AG04449 (cell line): ENCODE data around the gene NPNT.

Experiments
- CTCF ChIA-PET: fragments of 350-600 bp; formaldehyde crosslinking; extraction: SDS; loops from one replicate; lab custom pipeline; 2021; ENCODE audit warnings: antibody characterized with exemption; lab: Yijun Ruan, JAX
- POLR2A ChIA-PET: fragments of 400-600, 350-600 bp; formaldehyde crosslinking; extraction: SDS; loops from one replicate; lab custom pipeline; 2020; ENCODE audit warnings: antibody characterized with exemption, inconsistent platforms; lab: Yijun Ruan, JAX
- DNase-seq: peaks from one replicate; pipeline ENCODE4 v3.0.0-alpha.2; 2010; ENCODE audit warnings: low read depth, low spot score
- H3K4me3 ChIP-seq: 2 replicates; pipeline ENCODE4 v1.5.1; 2011; ENCODE audit warnings: low read depth, mild to moderate bottlenecking, control low read depth, low read length
- CTCF ChIP-seq: IDR thresholded peaks from one replicate; pipeline ENCODE4 v1.5.1; 2011; ENCODE audit warnings: mild to moderate bottlenecking, moderate library complexity, low read length, control low read depth, inconsistent platforms; ENCODE audit not compliant: insufficient read depth; ENCODE audit errors: missing control alignments

Gene NPNT

GRCh38 chr4:105933083-105933482 lies 37.8 kb downstream of the NPNT start:
- ChIA-PET CTCF (no interaction called here), POLR2A (no interaction called here)
- no peak for TF ChIP-seq CTCF
- no peak overlapping the region for H3K4me3 ChIP-seq
- no peak for DNase-seq

GRCh38 chr4:105934386-105934785 lies 39.1 kb downstream of the NPNT start:
- no peak for TF ChIP-seq CTCF

GRCh38 chr4:105936901-105937300 lies 41.6 kb downstream of the NPNT start:
- CTCF ChIA-PET: no interaction called here
- no peak overlapping the region for H3K4me3 ChIP-seq
- no peak for TF ChIP-seq CTCF
- POLR2A ChIA-PET: no interaction called here
- no peak for DNase-seq

More at GRCh38 chr4:105934386-105934785, 39.1 kb downstream of the NPNT start:
- POLR2A ChIA-PET: no interaction called here
- CTCF ChIA-PET: no interaction called here
- DNase-seq: no peak
- no peak overlapping the region for H3K4me3 ChIP-seq

- no peak for DNase-seq
- no peak overlapping the region for H3K4me3 ChIP-seq
- POLR2A ChIA-PET: no interaction called here
- no peak for TF ChIP-seq CTCF
- CTCF ChIA-PET: no interaction called here
Observed at GRCh38 chr4:105937759-105938158, 42.5 kb downstream of the NPNT start.

GRCh38 chr4:105943234-105943633 lies 48.0 kb downstream of the NPNT start:
- CTCF ChIA-PET: no interaction called here
- DNase-seq: no peak
- no peak for TF ChIP-seq CTCF
- POLR2A ChIA-PET: interaction anchor here (0.6 kb wide), 1 partner anchor 1058 kb away, joined by 3 read pairs; no protein-coding TSS in a partner anchor
- no peak overlapping the region for H3K4me3 ChIP-seq

GRCh38 chr4:105944540-105944939 lies 49.3 kb downstream of the NPNT start:
- H3K4me3 ChIP-seq: no peak overlapping the region
- ChIA-PET POLR2A (no interaction called here), CTCF (interaction anchor here (1.1 kb wide), 1 partner anchor 17 kb away, joined by 3 read pairs; no protein-coding TSS in a partner anchor)
- no peak for TF ChIP-seq CTCF
- DNase-seq: peak; percentile 94
